GM12892 (cell line): ENCODE results near the gene CCDC154.

Experiments used
- POLR2A ChIP-seq: IDR thresholded peaks from 2 replicates; pipeline ENCODE4 v1.6.1; 2011; ENCODE audit warnings: low read depth, low read length, control low read depth
- POLR2AphosphoS5 ChIP-seq: IDR thresholded peaks from 2 replicates; pipeline ENCODE4 v1.6.1; 2011; ENCODE audit warnings: low read depth, low read length, control low read depth
- TAF1 ChIP-seq: IDR thresholded peaks from 2 replicates; pipeline ENCODE4 v1.6.1; 2011; ENCODE audit warnings: low read depth, mild to moderate bottlenecking, control low read depth, low read length, borderline replicate concordance

DNA sequence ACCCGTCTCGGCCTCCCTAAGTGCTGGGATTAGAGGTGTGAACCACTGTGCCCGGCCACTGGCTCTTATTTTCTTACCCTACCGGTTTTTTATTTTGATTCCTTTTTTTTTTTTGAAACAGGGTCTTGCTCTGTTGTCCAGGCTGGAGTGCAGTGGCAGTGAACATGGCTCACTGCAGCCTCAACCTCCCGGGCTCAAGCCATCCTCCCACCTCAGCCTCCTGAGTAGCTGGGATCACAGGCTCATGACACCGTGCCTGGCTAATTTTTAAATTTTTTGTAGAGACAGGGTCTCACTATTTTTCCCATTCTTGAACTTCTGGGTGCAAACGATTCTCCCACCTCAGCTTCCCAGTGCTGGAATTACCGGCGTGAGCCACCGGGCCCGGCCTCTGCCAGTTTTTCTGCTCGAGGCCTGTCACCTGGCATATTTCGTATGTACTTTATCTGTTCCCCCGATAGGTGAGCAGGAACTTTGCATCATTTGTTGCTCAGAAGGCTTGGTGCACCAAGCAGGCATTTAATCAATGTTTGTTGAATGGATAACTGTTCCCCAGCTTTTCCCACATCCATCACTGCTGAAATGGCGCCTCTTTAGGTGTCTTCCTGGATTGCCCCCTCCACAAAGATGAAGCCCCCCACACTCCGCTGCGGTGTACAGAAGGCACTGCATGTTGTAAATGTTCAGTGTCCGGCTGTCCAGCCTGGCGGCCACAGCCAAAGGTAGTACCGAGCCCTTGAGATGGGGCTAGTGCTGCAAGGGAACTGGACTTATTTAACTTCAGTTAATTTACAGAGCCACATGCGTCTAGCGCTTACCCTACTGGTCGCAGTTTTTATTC, 47.9 kb upstream of the CCDC154 start:
- TF ChIP-seq POLR2A (no peak), TAF1 (no peak), POLR2AphosphoS5 (no peak)
